PC-9 (cell line): ENCODE measurements around the gene FALEC. TPM values are rescaled to one million over a fixed set of nuclear protein-coding genes. Genes with fewer than 3 reads are reported as not detected.
"Not testable (repeated sequence)": the region's sequence is repeated elsewhere in the genome, so short reads cannot be mapped to it uniquely, and the experiment has no call there.

Experiments
- BruUV-seq: library from RNA; stranded (reverse); fragments of 400-500 nt; replicated peaks from 2 replicates; lab custom pipeline; 2021; lab: Mats Ljungman, UMichigan
- CTCF ChIA-PET: fragments of 300-600 bp; sonication (Branson Sonifier 250); formaldehyde crosslinking; loops from one replicate; lab custom pipeline; 2022; ENCODE audit warnings: antibody characterized with exemption; lab: Charles Lee
- POLR2A ChIA-PET: fragments of 300-600 bp; sonication (Branson Sonifier 250); formaldehyde crosslinking; loops from one replicate; lab custom pipeline; 2022; ENCODE audit warnings: antibody characterized with exemption; ENCODE audit not compliant: unreplicated experiment; lab: Charles Lee
- DNase-seq, 2 experiments: peaks; one replicate each; pipeline versions ENCODE4 v3.0.0 to v3.0.0-alpha.2; 2015 to 2022; ENCODE audit warnings: mixed read lengths in 1 of 2
- H2AFZ ChIP-seq: fragments of 200-600 bp; sonication (generic); 2 replicates; pipeline ENCODE4 v1.8.1; 2017; ENCODE audit warnings: antibody characterized with exemption
- H3F3A ChIP-seq: fragments of 200-600 bp; sonication (generic); 2 replicates; pipeline ENCODE4 v1.8.1; 2017; ENCODE audit warnings: antibody characterized with exemption, mild to moderate bottlenecking, low read depth; ENCODE audit not compliant: insufficient read depth
- H3K27ac ChIP-seq: fragments of 200-600 bp; sonication (generic); 2 replicates; pipeline ENCODE4 v1.6.1; 2016; ENCODE audit warnings: mixed run types
- H3K27me3 ChIP-seq: fragments of 200-600 bp; sonication (generic); 2 replicates; pipeline ENCODE4 v1.6.1; 2016; ENCODE audit warnings: low read depth, mixed run types; ENCODE audit not compliant: insufficient read depth
- H3K36me3 ChIP-seq: fragments of 200-600 bp; sonication (generic); 2 replicates; pipeline ENCODE4 v1.6.1; 2016; ENCODE audit warnings: low read depth, mixed run types
- H3K4me1 ChIP-seq: fragments of 200-600 bp; sonication (generic); replicated peaks from 2 replicates; pipeline ENCODE4 v1.6.1; 2016; ENCODE audit warnings: mixed run types; ENCODE audit not compliant: insufficient read depth
- H3K4me2 ChIP-seq: fragments of 200-600 bp; sonication (generic); 2 replicates; pipeline ENCODE4 v1.6.1; 2017; ENCODE audit warnings: mixed run types
- H3K4me3 ChIP-seq: fragments of 200-600 bp; sonication (generic); 2 replicates; pipeline ENCODE4 v1.6.1; 2016; ENCODE audit warnings: mixed run types
- H3K79me2 ChIP-seq: fragments of 200-600 bp; sonication (generic); 2 replicates; pipeline ENCODE4 v1.6.1; 2017; ENCODE audit warnings: low read depth, mixed run types
- H3K9me2 ChIP-seq: fragments of 200-600 bp; sonication (generic); 2 replicates; pipeline ENCODE4 v1.8.1; 2017; ENCODE audit warnings: mild to moderate bottlenecking; ENCODE audit not compliant: insufficient read depth
- H3K9me3 ChIP-seq: fragments of 200-600 bp; sonication (generic); 2 replicates; pipeline ENCODE4 v1.8.1; 2016; ENCODE audit warnings: low read depth; ENCODE audit not compliant: insufficient read depth
- H4K20me1 ChIP-seq: fragments of 200-600 bp; sonication (generic); 2 replicates; pipeline ENCODE4 v1.8.1; 2017; ENCODE audit not compliant: insufficient read depth
- EZH2 ChIP-seq: fragments of 200-600 bp; sonication (generic); IDR thresholded peaks from 2 replicates; pipeline ENCODE4 v1.8.0; 2017; ENCODE audit warnings: antibody characterized with exemption, low read depth
- intact Hi-C: fragments of 100-400 bp; cut with micrococcal nuclease; formaldehyde crosslinking; loops from one replicate; pipeline ENCODE4 v1.10.0; 2022; ENCODE audit not compliant: unreplicated experiment
- total RNA-seq: library from RNA; stranded (reverse); gene quantifications from 2 replicates; pipeline ENCODE4 v1.2.3, GENCODE V29; 2021
- TF ChIP-seq, protein P1 (sequence below): fragments of 200-600 bp; sonication (generic); conservative IDR thresholded peaks from 2 replicates; pipeline ENCODE4 v1.6.1; 2017; ENCODE audit warnings: mixed run types, antibody characterized with exemption, mild to moderate bottlenecking, moderate library complexity

The FALEC gene
- total RNA-seq, 1 experiment from 2014 or later, result 0.94 TPM

DNA sequence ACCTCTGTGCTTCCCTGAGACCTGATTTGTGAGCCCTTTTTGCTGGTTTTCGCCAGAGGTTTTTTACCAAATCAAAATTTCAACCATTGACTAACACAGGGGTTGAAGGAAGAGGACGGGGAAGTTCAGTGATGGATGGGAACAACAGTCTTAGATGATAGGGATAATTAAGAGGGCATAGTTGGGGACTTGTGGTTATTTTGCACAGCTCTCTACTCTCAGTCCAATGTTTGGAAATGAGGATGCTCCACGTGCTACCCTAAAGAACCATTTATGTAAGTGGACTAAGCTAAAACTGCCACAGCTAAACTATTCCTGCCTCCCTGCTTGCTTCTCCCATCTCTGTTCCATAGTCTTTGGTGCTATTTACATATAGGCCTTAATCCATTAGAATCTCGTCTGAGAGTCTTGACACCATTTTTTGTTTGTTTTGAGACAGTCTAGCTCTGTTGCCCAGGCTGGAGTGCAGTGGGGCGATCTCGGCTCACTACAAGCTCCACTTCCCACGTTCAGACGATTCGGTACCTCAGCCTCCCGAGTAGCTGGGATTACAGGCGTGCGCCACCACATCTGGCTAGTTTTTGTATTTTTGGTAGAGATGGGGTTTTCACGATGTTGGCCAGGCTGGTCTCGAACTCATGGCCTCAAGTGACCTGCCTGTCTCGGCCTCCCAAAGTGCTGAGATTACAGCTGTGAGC, 64.5 kb downstream of the FALEC start:
- Histone ChIP-seq H3K4me3 (peak overlapping the region; percentile 54), H3K79me2 (peaks cover 50% of the 10 kb centered on the region), H4K20me1 (peaks cover 40% of the 10 kb centered on the region), H3K4me1 (peaks cover 23% of the 10 kb centered on the region), H2AFZ (peak overlapping the region; percentile 71), H3K36me3 (peaks cover 40% of the 10 kb centered on the region), H3K9me3 (no peaks in the 10 kb centered on the region), H3K9me2 (no peaks in the 10 kb centered on the region), H3K4me2 (peak overlapping the region; percentile 78), H3K27ac (peak overlapping the region; percentile 72), H3K27me3 (no peaks in the 10 kb centered on the region), H3F3A (peaks cover 49% of the 10 kb centered on the region)
- DNase-seq, result no peak
- no peak for TF ChIP-seq EZH2
- TF ChIP-seq, protein P1, sequence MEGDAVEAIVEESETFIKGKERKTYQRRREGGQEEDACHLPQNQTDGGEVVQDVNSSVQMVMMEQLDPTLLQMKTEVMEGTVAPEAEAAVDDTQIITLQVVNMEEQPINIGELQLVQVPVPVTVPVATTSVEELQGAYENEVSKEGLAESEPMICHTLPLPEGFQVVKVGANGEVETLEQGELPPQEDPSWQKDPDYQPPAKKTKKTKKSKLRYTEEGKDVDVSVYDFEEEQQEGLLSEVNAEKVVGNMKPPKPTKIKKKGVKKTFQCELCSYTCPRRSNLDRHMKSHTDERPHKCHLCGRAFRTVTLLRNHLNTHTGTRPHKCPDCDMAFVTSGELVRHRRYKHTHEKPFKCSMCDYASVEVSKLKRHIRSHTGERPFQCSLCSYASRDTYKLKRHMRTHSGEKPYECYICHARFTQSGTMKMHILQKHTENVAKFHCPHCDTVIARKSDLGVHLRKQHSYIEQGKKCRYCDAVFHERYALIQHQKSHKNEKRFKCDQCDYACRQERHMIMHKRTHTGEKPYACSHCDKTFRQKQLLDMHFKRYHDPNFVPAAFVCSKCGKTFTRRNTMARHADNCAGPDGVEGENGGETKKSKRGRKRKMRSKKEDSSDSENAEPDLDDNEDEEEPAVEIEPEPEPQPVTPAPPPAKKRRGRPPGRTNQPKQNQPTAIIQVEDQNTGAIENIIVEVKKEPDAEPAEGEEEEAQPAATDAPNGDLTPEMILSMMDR, result no peak
- POLR2A ChIA-PET, result interaction anchor here (0.5 to 2.2 kb wide), 21 partner anchors 9 to 326 kb away, joined by 3 to 42 read pairs (median 6); partner anchors contain the start of genes CTSK, ENSA and GOLPH3L
- CTCF ChIA-PET, result interaction anchor here (0.5 to 2.3 kb wide), 5 partner anchors 17 to 332 kb away, joined by 3 to 35 read pairs (median 7); no protein-coding TSS in a partner anchor
- intact Hi-C loops, result loop anchor here (1.0 to 5.0 kb wide), 3 partner anchors 19 to 232 kb away; no protein-coding TSS in a partner anchor
- BruUV-seq, result TSS peak; percentile 79

DNA sequence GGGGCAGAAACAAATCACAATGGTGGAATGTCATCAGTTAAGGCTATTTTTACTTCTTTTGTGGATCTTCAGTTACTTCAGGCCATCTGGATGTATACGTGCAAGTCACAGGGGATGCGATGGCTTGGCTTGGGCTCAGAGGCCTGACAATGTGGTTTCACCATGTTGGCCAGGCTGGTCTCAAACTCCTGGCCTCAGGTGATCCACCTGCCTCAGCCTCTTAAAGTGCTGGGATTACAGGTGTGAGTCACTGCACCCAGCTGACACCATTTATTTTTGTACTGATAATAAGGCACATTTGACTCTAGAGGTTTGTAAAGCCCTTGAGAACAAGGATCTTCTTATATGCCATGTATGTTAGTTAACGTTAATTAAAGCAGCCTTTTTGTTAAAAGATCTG, 65.4 kb downstream of the FALEC start:
- ChIA-PET CTCF (interaction anchor here (2.3 kb wide), 1 partner anchor 21 kb away, joined by 11 read pairs; no protein-coding TSS in a partner anchor), POLR2A (interaction anchor here (0.6 kb wide), 1 partner anchor 349 kb away, joined by 4 read pairs; no protein-coding TSS in a partner anchor)
- intact Hi-C loops, result not testable (repeated sequence)

DNA sequence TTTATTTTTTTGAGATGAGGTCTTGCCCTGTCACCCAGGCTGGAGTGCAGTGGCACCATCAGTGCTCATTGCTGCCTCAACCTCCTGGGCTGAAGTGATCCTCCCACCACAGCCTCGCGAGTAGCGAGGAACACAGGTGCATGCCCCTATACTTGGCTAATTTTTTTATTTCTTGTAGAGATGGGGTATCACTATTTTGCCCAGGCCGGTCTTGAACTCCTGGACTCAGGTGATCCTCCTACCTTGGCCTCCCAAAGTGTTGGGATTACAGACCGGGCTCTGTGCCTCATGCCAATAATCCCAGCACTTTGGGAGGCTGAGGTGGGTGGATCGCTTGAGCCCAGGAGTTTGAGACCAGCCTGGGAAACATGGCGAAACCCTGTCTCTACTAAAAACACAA, 65.9 kb downstream of the FALEC start:
- H3K9me2 ChIP-seq, DNase-seq, BruUV-seq, H3K4me1 ChIP-seq, CTCF ChIA-PET, H3K9me3 ChIP-seq, intact Hi-C loops, H3K27ac ChIP-seq, H2AFZ ChIP-seq, H3K4me2 ChIP-seq, H3K4me3 ChIP-seq, H3K27me3 ChIP-seq: not testable (repeated sequence)
- peaks cover 27% of the 10 kb centered on the region for H3K36me3 ChIP-seq
- peaks cover 36% of the 10 kb centered on the region for H3F3A ChIP-seq
- POLR2A ChIA-PET, result interaction anchor here (0.6 kb wide), 1 partner anchor 348 kb away, joined by 4 read pairs; no protein-coding TSS in a partner anchor
- H3K79me2 ChIP-seq, result peaks cover 36% of the 10 kb centered on the region
- peaks cover 27% of the 10 kb centered on the region for H4K20me1 ChIP-seq

More for the DNA sequence above, 65.4 kb downstream of the FALEC start:
- not testable (repeated sequence) for BruUV-seq, DNase-seq, H3K27me3 ChIP-seq, H3K27ac ChIP-seq, H2AFZ ChIP-seq, H3K4me3 ChIP-seq, H3K9me2 ChIP-seq, H3K9me3 ChIP-seq, H3K4me2 ChIP-seq
- H3F3A ChIP-seq, result peaks cover 40% of the 10 kb centered on the region
- peaks cover 31% of the 10 kb centered on the region for H4K20me1 ChIP-seq
- peaks cover 32% of the 10 kb centered on the region for H3K36me3 ChIP-seq
- peaks cover 41% of the 10 kb centered on the region for H3K79me2 ChIP-seq
- H3K4me1 ChIP-seq, result peaks cover 14% of the 10 kb centered on the region

DNA sequence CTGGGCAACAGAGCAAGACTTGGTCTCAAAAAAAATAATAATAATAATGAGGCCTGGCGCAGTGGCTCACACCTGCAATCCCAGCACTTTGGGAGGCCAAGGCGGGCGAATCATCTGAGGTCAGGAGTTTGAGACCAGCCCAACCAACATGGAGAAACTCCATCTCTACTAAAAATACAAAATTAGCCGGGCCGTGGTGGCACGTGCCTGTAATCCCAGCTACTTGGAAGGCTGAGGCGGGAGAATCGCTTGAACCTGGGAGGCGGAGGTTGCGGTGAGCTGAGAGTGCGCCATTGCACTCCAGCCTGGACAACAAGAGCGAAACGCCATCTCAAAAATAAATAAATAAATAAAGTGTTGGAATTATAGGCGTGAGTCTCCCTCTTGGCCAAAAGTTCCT, 66.4 kb downstream of the FALEC start:
- H3K27me3 ChIP-seq, H2AFZ ChIP-seq, intact Hi-C loops, CTCF ChIA-PET, POLR2A ChIA-PET, H3K27ac ChIP-seq, BruUV-seq, H3K4me1 ChIP-seq, H3K4me2 ChIP-seq, H3K4me3 ChIP-seq, H3K9me2 ChIP-seq, DNase-seq, H3K9me3 ChIP-seq: not testable (repeated sequence)
- H3F3A ChIP-seq, result peaks cover 30% of the 10 kb centered on the region
- H3K79me2 ChIP-seq, result peaks cover 31% of the 10 kb centered on the region
- H4K20me1 ChIP-seq, result peaks cover 21% of the 10 kb centered on the region
- H3K36me3 ChIP-seq, result peaks cover 22% of the 10 kb centered on the region
